H1 (cell line): Measurements from ENCODE around the gene DNAJB11.

Experiments
- BRCA1 ChIP-seq: IDR thresholded peaks from 2 replicates; pipeline ENCODE4 v1.6.1; 2012; ENCODE audit warnings: low read depth, low read length, improper control_type of control experiment
- CEBPB ChIP-seq: IDR thresholded peaks from 2 replicates; pipeline ENCODE4 v1.6.1; 2012; ENCODE audit warnings: low read depth, low read length
- CTCF ChIP-seq, 3 experiments: IDR thresholded peaks; 1 replicate in 2 of 3; 2 replicates in 1 of 3; pipeline versions ENCODE4 v1.5.1 to v1.6.1; 2011; ENCODE audit warnings: low read length in 3 of 3, mild to moderate bottlenecking in 3 of 3, inconsistent platforms in 2 of 3, low read depth in 1 of 3, moderate library complexity in 1 of 3; ENCODE audit not compliant: insufficient read depth in 1 of 3; ENCODE audit errors: control extremely low read depth in 1 of 3
- GABPA ChIP-seq: IDR thresholded peaks from 2 replicates; pipeline ENCODE4 v1.6.1; 2011; ENCODE audit warnings: mild to moderate bottlenecking, low read length, moderate library complexity, borderline replicate concordance; ENCODE audit not compliant: insufficient read depth
- HDAC2 ChIP-seq, 2 experiments: fragments of 300-600 bp in 1 of 2; sonication (generic) in 1 of 2; IDR thresholded peaks; 2 replicates each; pipeline ENCODE4 v1.6.1; 2011 to 2012; ENCODE audit warnings: low read depth in 2 of 2, low read length in 2 of 2, mild to moderate bottlenecking in 2 of 2, moderate library complexity in 2 of 2, borderline replicate concordance in 1 of 2, inconsistent platforms in 1 of 2
- MAX ChIP-seq: IDR thresholded peaks from 2 replicates; pipeline ENCODE4 v1.6.1; 2012; ENCODE audit warnings: inconsistent platforms
- TAF1 ChIP-seq: IDR thresholded peaks from 2 replicates; pipeline ENCODE4 v1.6.1; 2011; ENCODE audit warnings: mild to moderate bottlenecking, low read depth, low read length

GRCh38 chr3:186532598-186533072 lies 37.9 kb upstream of the DNAJB11 start:
- TF ChIP-seq MAX (no peak), HDAC2 (IDR thresholded peaks at IDR 0.05; ENCODE audit: borderline replicate concordance in 1 of 2, low read depth in 2 of 2, low read length in 2 of 2) (no peak), GABPA (no peak), TAF1 (no peak), CEBPB (no peak), BRCA1 (no peak), CTCF (IDR thresholded peaks at IDR 0.05; ENCODE audit: control extremely low read depth in 1 of 3, insufficient read depth in 1 of 3, low read depth in 1 of 3, low read length in 3 of 3) (no peak)
